ENCODE measurements around the gene GATAD2B.

The GATAD2B gene

DNA sequence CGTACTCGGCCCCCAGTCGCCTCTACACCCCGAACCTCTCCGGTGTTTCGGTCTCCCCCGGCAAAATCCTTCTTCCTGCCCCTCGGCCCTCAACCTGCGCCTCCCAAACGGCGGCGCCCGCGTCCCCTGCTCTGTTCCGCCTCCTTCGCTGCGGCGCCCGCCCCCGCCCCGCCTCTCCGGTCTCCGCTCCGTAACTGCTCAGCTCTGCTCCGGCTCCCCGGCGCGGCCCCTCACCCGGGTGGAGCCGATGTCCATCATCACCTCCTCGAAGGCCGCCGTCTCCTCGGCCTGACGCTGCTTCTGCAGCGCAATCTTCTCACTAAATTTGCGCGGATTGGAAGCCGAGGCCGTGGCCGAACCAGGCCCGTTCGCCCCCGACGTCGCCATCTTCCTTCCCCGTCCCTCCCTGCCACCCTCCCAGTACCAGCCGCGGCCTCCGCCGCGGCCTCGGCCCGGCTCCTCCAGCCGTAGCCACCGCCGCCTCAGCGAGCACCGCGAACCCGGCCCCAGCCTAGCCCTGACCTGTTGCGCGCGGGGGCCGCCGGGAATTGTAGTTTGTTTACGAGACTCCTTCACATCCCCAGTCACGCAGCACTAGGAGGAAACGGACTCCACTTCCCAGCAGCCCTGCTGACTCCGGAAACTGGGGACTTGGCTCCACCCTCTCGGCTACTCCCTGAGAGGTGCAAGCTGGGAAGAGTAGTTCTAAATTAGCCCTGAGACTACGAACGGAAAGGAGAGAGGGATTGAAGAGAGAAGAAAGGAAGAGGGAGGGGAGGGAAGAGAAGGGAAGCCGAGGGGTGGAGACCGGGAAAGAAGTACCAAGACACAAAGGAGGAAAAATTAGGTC, 35.6 kb upstream of the GATAD2B start, which contains the start of gene CRTC2:
TSS of gene CRTC2 (minus strand) at position 502 of the 850 bp plus-strand sequence. CDS start at position 387, 115 bp downstream.
- no peaks in the 10 kb centered on the region for H3K9me3 ChIP-seq (ENCODE audit: control insufficient read depth, low read length)
- peak within 1 kb of the TSS; percentile 85 for H3K27ac ChIP-seq
- peaks cover 11% of the 10 kb centered on the region for H3K4me1 ChIP-seq
- no peaks in the 10 kb centered on the region for H3K27me3 ChIP-seq (ENCODE audit: control insufficient read depth, insufficient read depth, low read length)
- peaks cover 23% of the 10 kb centered on the region for H3K79me2 ChIP-seq
- peak within 1 kb of the TSS; percentile 78 for H2AFZ ChIP-seq
- no peaks in the 10 kb centered on the region for H3K36me3 ChIP-seq (ENCODE audit: control insufficient read depth, insufficient read depth, low read length)
- H3K4me2 ChIP-seq (ENCODE audit: low read length): peak within 1 kb of the TSS; percentile 80
- peak within 1 kb of the TSS; percentile 38 for H3K9ac ChIP-seq
- TF ChIP-seq, protein P1, sequence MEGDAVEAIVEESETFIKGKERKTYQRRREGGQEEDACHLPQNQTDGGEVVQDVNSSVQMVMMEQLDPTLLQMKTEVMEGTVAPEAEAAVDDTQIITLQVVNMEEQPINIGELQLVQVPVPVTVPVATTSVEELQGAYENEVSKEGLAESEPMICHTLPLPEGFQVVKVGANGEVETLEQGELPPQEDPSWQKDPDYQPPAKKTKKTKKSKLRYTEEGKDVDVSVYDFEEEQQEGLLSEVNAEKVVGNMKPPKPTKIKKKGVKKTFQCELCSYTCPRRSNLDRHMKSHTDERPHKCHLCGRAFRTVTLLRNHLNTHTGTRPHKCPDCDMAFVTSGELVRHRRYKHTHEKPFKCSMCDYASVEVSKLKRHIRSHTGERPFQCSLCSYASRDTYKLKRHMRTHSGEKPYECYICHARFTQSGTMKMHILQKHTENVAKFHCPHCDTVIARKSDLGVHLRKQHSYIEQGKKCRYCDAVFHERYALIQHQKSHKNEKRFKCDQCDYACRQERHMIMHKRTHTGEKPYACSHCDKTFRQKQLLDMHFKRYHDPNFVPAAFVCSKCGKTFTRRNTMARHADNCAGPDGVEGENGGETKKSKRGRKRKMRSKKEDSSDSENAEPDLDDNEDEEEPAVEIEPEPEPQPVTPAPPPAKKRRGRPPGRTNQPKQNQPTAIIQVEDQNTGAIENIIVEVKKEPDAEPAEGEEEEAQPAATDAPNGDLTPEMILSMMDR (IDR thresholded peaks at IDR 0.05): no peak
- H3K4me3 ChIP-seq (ENCODE audit: low read depth, low read length): peak within 1 kb of the TSS; percentile 92

DNA sequence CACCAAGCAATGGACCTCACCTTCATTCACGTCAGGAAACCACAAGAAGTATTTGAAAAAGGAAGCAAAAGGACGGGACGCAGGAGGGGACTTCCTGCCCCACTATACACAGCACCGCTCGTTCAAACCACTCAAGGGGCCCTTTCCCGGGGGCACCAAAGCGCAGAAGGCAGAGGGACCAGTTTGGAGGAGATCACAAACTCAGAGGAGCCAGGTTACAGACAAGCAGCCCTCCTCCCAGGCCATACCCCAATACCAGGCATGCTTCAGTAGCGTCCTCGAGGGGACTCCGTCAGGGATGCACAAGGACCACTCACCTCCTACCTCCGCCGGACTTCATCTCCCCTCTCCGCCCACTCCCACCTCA, 35.0 kb upstream of the GATAD2B start:
- Histone ChIP-seq H3K36me3 (ENCODE audit: control insufficient read depth, insufficient read depth, low read length) (no peaks in the 10 kb centered on the region), H3K79me2 (peaks cover 20% of the 10 kb centered on the region), H3K9me3 (ENCODE audit: control insufficient read depth, low read length) (no peaks in the 10 kb centered on the region), H3K27me3 (ENCODE audit: control insufficient read depth, insufficient read depth, low read length) (no peaks in the 10 kb centered on the region), H3K4me3 (ENCODE audit: low read depth, low read length) (peak overlapping the region; percentile 92), H3K4me1 (peaks cover 11% of the 10 kb centered on the region), H3K9ac (peak overlapping the region; percentile 38), H2AFZ (peak overlapping the region; percentile 78), H3K4me2 (ENCODE audit: low read length) (peak overlapping the region; percentile 80), H3K27ac (peak overlapping the region; percentile 85)
- TF ChIP-seq, protein P1 (IDR thresholded peaks at IDR 0.05): no peak

DNA sequence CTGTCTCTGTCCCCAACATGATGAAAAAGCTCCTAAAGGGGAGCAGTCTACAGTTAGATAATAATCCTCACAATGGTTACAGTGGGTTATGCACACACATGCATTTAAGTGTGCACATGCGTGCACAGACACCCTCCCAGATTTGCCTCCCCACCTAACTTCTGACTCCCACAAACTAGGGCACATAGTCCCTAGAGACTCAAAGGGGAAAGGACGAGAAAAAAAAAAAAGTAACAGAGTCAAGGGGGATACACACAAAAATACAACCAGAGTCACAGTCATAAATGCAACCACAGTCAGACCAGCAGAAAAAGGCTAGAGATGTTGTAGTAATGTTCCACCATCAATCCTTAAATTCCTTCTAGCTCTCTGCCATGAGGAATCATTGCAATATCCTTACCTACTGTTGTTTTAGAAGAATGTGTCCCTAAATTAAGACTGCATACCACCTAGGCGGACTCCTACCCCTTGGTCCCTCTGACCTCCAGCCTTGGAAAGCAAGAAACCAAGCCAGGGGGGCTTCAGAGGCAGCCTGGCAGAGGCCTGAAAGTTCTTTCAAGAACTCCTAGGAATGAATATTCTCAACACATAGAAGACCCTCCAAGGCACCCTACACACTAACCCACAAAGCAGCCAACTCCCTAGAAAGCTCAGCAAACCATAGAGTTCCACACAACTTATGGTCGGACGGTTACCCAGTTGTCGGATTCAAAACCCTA, 34.4 kb upstream of the GATAD2B start:
- no peak overlapping the region for H2AFZ ChIP-seq
- peaks cover 20% of the 10 kb centered on the region for H3K79me2 ChIP-seq
- H3K4me1 ChIP-seq: peaks cover 7% of the 10 kb centered on the region
- H3K27me3 ChIP-seq (ENCODE audit: control insufficient read depth, insufficient read depth, low read length): no peaks in the 10 kb centered on the region
- H3K9me3 ChIP-seq (ENCODE audit: control insufficient read depth, low read length): no peaks in the 10 kb centered on the region
- TF ChIP-seq, protein P1 (IDR thresholded peaks at IDR 0.05): no peak
- H3K4me2 ChIP-seq (ENCODE audit: low read length): peak overlapping the region; percentile 80
- H3K36me3 ChIP-seq (ENCODE audit: control insufficient read depth, insufficient read depth, low read length): no peaks in the 10 kb centered on the region
- H3K9ac ChIP-seq: no peak overlapping the region
- peak overlapping the region; percentile 92 for H3K4me3 ChIP-seq (ENCODE audit: low read depth, low read length)
- no peak overlapping the region for H3K27ac ChIP-seq

DNA sequence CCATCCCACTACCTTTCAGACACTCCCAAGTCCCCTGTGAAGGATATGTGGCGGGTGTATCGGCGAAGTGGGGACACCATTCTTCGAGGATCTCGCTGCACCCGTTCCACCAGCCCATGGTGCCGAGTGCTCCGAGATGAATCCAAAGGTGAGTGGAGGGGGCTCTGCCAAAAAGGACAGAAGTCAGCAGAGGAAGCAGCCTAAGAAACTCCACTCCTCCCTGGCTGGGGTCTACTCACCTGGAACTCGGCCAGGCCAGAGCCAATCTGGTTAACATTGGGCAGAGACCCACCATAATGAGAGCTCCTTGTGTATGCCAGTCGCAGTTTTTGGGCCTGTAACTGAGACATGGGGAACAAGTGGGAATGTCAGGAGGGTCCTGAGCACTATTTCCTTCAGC, 32.1 kb upstream of the GATAD2B start:
- Histone ChIP-seq H3K27ac (no peak overlapping the region), H3K4me2 (ENCODE audit: low read length) (no peak overlapping the region), H3K79me2 (peaks cover 20% of the 10 kb centered on the region), H3K9me3 (ENCODE audit: control insufficient read depth, low read length) (no peaks in the 10 kb centered on the region), H3K4me3 (ENCODE audit: low read depth, low read length) (no peak overlapping the region), H2AFZ (no peak overlapping the region), H3K9ac (no peak overlapping the region), H3K27me3 (ENCODE audit: control insufficient read depth, insufficient read depth, low read length) (no peaks in the 10 kb centered on the region), H3K4me1 (peaks cover 7% of the 10 kb centered on the region), H3K36me3 (ENCODE audit: control insufficient read depth, insufficient read depth, low read length) (no peaks in the 10 kb centered on the region)
- TF ChIP-seq, protein P1 (IDR thresholded peaks at IDR 0.05): no peak
